ENCODE results near the gene SUCLG2.
A peak's percentile ranks its signal among the peaks of the same experiment; 100 is the strongest.

The SUCLG2 gene

GRCh38 chr3:67389176-67389575, 265.2 kb downstream of the SUCLG2 start:
- DNase-seq (ENCODE audit: low read depth in 1 of 2, low spot score in 1 of 2), result no peak

- DNase-seq (ENCODE audit: low read depth in 1 of 2, low spot score in 1 of 2), result no peak
Measured at GRCh38 chr3:67388738-67389137, 265.7 kb downstream of the SUCLG2 start.

- no peak for DNase-seq (ENCODE audit: low read depth in 1 of 2, low spot score in 1 of 2)
Measured at GRCh38 chr3:67386451-67386850, 268.0 kb downstream of the SUCLG2 start.

GRCh38 chr3:67384760-67385397, 269.5 kb downstream of the SUCLG2 start:
- peak in 1 of 2 donors; percentile 9 for DNase-seq (ENCODE audit: low read depth in 1 of 2, low spot score in 1 of 2)

- DNase-seq (ENCODE audit: low read depth in 1 of 2, low spot score in 1 of 2), result no peak
Measured at GRCh38 chr3:67384016-67384415, 270.4 kb downstream of the SUCLG2 start.

- DNase-seq (ENCODE audit: low read depth in 1 of 2, low spot score in 1 of 2), result no peak
Measured at GRCh38 chr3:67383379-67383778, 271.0 kb downstream of the SUCLG2 start.

- no peak for DNase-seq (ENCODE audit: low read depth in 1 of 2, low spot score in 1 of 2)
Measured at GRCh38 chr3:67382536-67382935, 271.9 kb downstream of the SUCLG2 start.

GRCh38 chr3:67381667-67382272, 272.6 kb downstream of the SUCLG2 start:
- no peak for DNase-seq (ENCODE audit: low read depth in 1 of 2, low spot score in 1 of 2)

GRCh38 chr3:67380118-67380517, 274.3 kb downstream of the SUCLG2 start:
- DNase-seq (ENCODE audit: low read depth in 1 of 2, low spot score in 1 of 2), result no peak

- DNase-seq (ENCODE audit: low read depth in 1 of 2, low spot score in 1 of 2), result no peak
Measured at GRCh38 chr3:67377299-67377698, 277.1 kb downstream of the SUCLG2 start.

- DNase-seq (ENCODE audit: low read depth in 1 of 2, low spot score in 1 of 2), result no peak
Measured at GRCh38 chr3:67376416-67376815, 278.0 kb downstream of the SUCLG2 start.

GRCh38 chr3:67375976-67376375, 278.4 kb downstream of the SUCLG2 start:
- DNase-seq (ENCODE audit: low read depth in 1 of 2, low spot score in 1 of 2), result no peak

GRCh38 chr3:67362686-67363085, 291.7 kb downstream of the SUCLG2 start:
- no peak for DNase-seq (ENCODE audit: low read depth in 1 of 2, low spot score in 1 of 2)

GRCh38 chr3:67361770-67362169, 292.6 kb downstream of the SUCLG2 start:
- DNase-seq (ENCODE audit: low read depth in 1 of 2, low spot score in 1 of 2), result no peak

GRCh38 chr3:67361323-67361722, 293.1 kb downstream of the SUCLG2 start:
- DNase-seq (ENCODE audit: low read depth in 1 of 2, low spot score in 1 of 2), result no peak

GRCh38 chr3:67357610-67358458, 296.6 kb downstream of the SUCLG2 start:
- DNase-seq (ENCODE audit: low read depth in 1 of 2, low spot score in 1 of 2), result no peak

GRCh38 chr3:67349551-67350174, 304.7 kb downstream of the SUCLG2 start:
- peak in 1 of 2 donors; percentile 6 for DNase-seq (ENCODE audit: low read depth in 1 of 2, low spot score in 1 of 2)

GRCh38 chr3:67346081-67346480, 308.3 kb downstream of the SUCLG2 start:
- no peak for DNase-seq (ENCODE audit: low read depth in 1 of 2, low spot score in 1 of 2)

GRCh38 chr3:67335813-67336212, 318.6 kb downstream of the SUCLG2 start:
- DNase-seq (ENCODE audit: low read depth in 1 of 2, low spot score in 1 of 2), result no peak

GRCh38 chr3:67334588-67334987, 319.8 kb downstream of the SUCLG2 start:
- no peak for DNase-seq (ENCODE audit: low read depth in 1 of 2, low spot score in 1 of 2)

GRCh38 chr3:67329358-67329757, 325.1 kb downstream of the SUCLG2 start:
- DNase-seq (ENCODE audit: low read depth in 1 of 2, low spot score in 1 of 2), result no peak

GRCh38 chr3:67327582-67327981, 326.8 kb downstream of the SUCLG2 start:
- DNase-seq (ENCODE audit: low read depth in 1 of 2, low spot score in 1 of 2), result no peak
